NCI-H2107 treated with DMSO at 0.1 percent for 48 hours (cell line): Measurements from ENCODE around the gene ENOX1.

Experiments used
- DNase-seq: peaks from one replicate; lab custom pipeline; 2025; ENCODE audit not compliant: unreplicated experiment; lab: John Stamatoyannopoulos, UW

Gene ENOX1

GRCh38 chr13:43266936-43267615 lies 519.7 kb downstream of the ENOX1 start:
- DNase-seq = no peak

- no peak for DNase-seq
Measured at GRCh38 chr13:43265028-43265427, 521.7 kb downstream of the ENOX1 start.

GRCh38 chr13:43264458-43264857 lies 522.3 kb downstream of the ENOX1 start:
- no peak for DNase-seq

GRCh38 chr13:43263047-43263446 lies 523.7 kb downstream of the ENOX1 start:
- no peak for DNase-seq

GRCh38 chr13:43260999-43261398 lies 525.8 kb downstream of the ENOX1 start:
- no peak for DNase-seq

GRCh38 chr13:43258771-43259170 lies 528.0 kb downstream of the ENOX1 start:
- no peak for DNase-seq

- DNase-seq = no peak
Measured at GRCh38 chr13:43257765-43258164, 529.0 kb downstream of the ENOX1 start.

- no peak for DNase-seq
Measured at GRCh38 chr13:43251961-43252360, 534.8 kb downstream of the ENOX1 start.

- DNase-seq = no peak
Measured at GRCh38 chr13:43246382-43246781, 540.4 kb downstream of the ENOX1 start.

- no peak for DNase-seq
Measured at GRCh38 chr13:43245374-43245964, 541.3 kb downstream of the ENOX1 start.

GRCh38 chr13:43244481-43244880 lies 542.3 kb downstream of the ENOX1 start:
- DNase-seq = no peak

- no peak for DNase-seq
Measured at GRCh38 chr13:43243711-43244110, 543.1 kb downstream of the ENOX1 start.

GRCh38 chr13:43242040-43242439 lies 544.7 kb downstream of the ENOX1 start:
- no peak for DNase-seq

- no peak for DNase-seq
Measured at GRCh38 chr13:43240278-43240677, 546.5 kb downstream of the ENOX1 start.

- no peak for DNase-seq
Measured at GRCh38 chr13:43239275-43239840, 547.4 kb downstream of the ENOX1 start.

- DNase-seq = no peak
Measured at GRCh38 chr13:43238341-43239083, 548.3 kb downstream of the ENOX1 start.

- no peak for DNase-seq
Measured at GRCh38 chr13:43237616-43238015, 549.2 kb downstream of the ENOX1 start.

- DNase-seq = no peak
Measured at GRCh38 chr13:43235028-43235427, 551.7 kb downstream of the ENOX1 start.

GRCh38 chr13:43232873-43233265 lies 553.9 kb downstream of the ENOX1 start:
- DNase-seq = no peak

GRCh38 chr13:43232144-43232872 lies 554.5 kb downstream of the ENOX1 start:
- no peak for DNase-seq

- no peak for DNase-seq
Measured at GRCh38 chr13:43230989-43231388, 555.8 kb downstream of the ENOX1 start.
